Coronary artery (tissue), 2 donors: ENCODE results near the gene TRIM71.

Experiments used
- DNase-seq: peaks from one replicate; pipeline ENCODE4 v3.0.0-alpha.2; 2017; ENCODE audit warnings: low spot score
- H3K27ac ChIP-seq, 2 donors: fragments of 200-600 bp; sonication (generic); one replicate each; pipeline ENCODE4 v1.5.1; 2016 to 2019
- H3K4me3 ChIP-seq: fragments of 200-600 bp; sonication (generic); 2 replicates; pipeline ENCODE4 v1.5.1; 2016; ENCODE audit warnings: mild to moderate bottlenecking, moderate library complexity
- TF ChIP-seq, protein P1 (sequence below): fragments of 200-600 bp; sonication (generic); IDR thresholded peaks from one replicate; pipeline ENCODE4 v1.5.1; 2019; ENCODE audit warnings: antibody characterized with exemption

Gene TRIM71

GRCh38 chr3:32840086-32840841, 22.5 kb downstream of the TRIM71 start:
- Histone ChIP-seq H3K4me3 (no peak overlapping the region), H3K27ac (no peak overlapping the region)
- no peak for DNase-seq
- TF ChIP-seq, protein P1, sequence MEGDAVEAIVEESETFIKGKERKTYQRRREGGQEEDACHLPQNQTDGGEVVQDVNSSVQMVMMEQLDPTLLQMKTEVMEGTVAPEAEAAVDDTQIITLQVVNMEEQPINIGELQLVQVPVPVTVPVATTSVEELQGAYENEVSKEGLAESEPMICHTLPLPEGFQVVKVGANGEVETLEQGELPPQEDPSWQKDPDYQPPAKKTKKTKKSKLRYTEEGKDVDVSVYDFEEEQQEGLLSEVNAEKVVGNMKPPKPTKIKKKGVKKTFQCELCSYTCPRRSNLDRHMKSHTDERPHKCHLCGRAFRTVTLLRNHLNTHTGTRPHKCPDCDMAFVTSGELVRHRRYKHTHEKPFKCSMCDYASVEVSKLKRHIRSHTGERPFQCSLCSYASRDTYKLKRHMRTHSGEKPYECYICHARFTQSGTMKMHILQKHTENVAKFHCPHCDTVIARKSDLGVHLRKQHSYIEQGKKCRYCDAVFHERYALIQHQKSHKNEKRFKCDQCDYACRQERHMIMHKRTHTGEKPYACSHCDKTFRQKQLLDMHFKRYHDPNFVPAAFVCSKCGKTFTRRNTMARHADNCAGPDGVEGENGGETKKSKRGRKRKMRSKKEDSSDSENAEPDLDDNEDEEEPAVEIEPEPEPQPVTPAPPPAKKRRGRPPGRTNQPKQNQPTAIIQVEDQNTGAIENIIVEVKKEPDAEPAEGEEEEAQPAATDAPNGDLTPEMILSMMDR, result no peak

- DNase-seq, result no peak
- no peak overlapping the region for H3K27ac ChIP-seq
- H3K4me3 ChIP-seq, result no peak overlapping the region
- TF ChIP-seq, protein P1, result no peak
Observed at GRCh38 chr3:32841341-32841740, 23.5 kb downstream of the TRIM71 start.

DNA sequence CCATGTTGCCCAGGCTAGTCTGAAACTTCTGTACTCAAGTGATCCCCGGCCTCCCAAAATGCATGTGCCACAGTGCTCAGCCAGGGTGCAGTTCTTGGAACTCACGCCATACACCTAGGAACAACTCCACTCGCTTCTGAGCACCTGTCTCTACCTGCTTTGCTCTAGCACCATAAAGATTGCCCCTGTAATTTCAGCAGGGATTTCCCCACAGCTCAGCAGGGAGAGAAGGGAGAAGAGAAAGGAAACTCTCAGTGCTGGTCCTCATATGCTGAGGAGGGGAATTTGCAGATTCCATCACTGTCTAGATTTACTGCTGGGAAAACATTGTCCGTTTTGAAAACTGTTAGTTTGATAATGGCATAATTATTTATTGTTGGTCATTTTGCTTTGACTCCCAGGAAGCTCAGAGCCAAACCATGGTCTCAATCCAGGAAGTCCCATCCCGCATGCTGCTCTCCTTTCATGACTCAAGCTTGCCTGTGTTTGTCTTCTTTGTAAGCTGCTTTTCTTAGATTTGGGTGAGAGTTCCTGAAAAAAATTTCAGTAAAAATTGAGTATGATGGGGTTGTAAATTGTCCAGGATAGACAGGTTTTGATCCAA, 24.2 kb downstream of the TRIM71 start:
- H3K27ac ChIP-seq, result no peak overlapping the region
- TF ChIP-seq, protein P1, result no peak
- no peak for DNase-seq
- H3K4me3 ChIP-seq, result no peak overlapping the region

DNA sequence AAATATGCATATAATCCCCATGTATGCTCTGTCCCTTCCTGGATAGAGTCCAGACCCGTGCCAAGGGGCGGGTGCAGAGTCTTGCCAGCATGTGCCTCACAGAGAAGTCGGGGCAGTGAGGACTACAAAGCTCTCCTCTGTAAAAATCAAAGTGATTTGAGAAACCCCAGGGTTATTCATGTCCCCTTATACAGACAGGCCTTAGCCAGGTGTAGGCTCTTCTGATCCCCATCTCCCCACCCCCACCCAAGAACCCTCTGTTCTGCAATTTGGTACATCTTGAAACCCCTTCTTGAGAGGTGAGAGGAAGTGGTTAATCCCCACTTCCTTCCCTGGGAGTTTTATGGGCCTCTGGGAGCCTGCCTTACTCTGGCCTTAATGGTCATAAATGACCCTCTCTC, 24.7 kb downstream of the TRIM71 start:
- H3K4me3 ChIP-seq, result no peak overlapping the region
- no peak overlapping the region for H3K27ac ChIP-seq
- TF ChIP-seq, protein P1, result no peak
- no peak for DNase-seq

- TF ChIP-seq, protein P1, result no peak
- H3K4me3 ChIP-seq, result no peak overlapping the region
- DNase-seq, result no peak
- H3K27ac ChIP-seq, result no peak overlapping the region
Observed at GRCh38 chr3:32842987-32843386, 25.2 kb downstream of the TRIM71 start.

- no peak for DNase-seq
- Histone ChIP-seq H3K27ac (no peak overlapping the region), H3K4me3 (no peak overlapping the region)
- TF ChIP-seq, protein P1, result no peak
Observed at GRCh38 chr3:32843510-32844321, 25.9 kb downstream of the TRIM71 start.
